Activated CD4-positive, alpha-beta T cell treated with anti-CD3 and anti-CD28 coated beads, Interleukin-2, amount 50 U/mL, for 16 hours (primary cell): Measurements from ENCODE around the gene GLP1R.
"Not testable (repeated sequence)": the region's sequence is repeated elsewhere in the genome, so short reads cannot be mapped to it uniquely, and the experiment has no call there.

Experiments used
- DNase-seq: peaks from one replicate; pipeline ENCODE4 v3.0.0-alpha.2; 2020

Gene GLP1R

DNA sequence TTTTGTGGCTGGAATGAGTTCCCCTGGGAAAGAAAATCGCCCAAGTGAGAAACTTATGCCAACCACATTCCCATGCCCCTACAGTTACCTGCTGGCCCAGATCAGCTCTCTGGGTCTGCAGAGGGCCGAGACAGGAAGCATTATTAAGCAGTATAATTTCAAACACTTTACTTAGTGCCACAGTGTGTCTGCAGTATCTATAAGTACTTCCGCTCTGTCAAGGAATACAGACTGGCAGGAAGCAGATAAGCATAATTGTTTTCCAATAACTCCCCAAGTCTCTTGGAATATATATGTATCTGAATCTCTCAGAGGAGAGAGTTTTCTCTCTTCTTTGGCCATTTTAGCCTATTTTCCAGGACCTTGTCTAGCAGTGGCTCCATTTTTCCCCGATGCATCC is 41.5 kb downstream of the GLP1R start:
- DNase-seq = no peak

DNA sequence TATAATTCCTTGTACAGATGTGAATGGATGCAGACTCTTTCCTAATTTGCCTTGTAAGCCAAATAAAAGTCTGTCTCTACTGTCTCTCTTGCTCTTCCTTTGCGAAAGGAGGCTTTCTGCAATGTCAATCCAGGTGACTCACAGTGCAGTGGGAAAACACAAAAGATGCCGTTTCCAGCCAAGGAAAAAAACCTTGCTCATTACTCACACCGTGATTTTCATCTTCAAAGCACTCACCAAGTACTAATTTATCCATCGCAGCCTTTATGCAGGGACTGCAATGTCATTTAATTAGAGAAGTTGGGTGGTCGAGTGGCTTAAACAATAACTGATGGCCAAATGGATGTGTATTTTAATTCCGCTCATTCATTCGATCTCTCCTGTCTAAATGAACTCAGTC is 42.6 kb downstream of the GLP1R start:
- DNase-seq = no peak

DNA sequence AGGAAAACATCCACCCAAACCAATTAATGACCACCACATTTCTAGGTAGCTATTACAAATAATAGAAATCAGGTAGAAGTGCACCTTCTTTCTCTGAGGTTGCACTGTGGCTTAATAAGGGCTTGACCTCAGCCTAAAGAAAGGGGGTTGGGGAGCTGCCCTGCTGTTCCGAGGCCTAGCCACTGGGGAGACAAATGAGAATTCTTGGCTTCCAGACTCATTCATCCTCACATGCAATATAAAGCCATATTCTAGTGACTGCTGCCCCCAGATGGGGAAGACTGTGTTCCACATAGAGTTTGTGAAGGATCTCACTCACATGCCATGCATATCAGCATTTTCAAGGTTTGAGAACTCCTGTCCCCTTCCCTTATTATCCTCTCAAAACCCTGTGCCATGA is 43.5 kb downstream of the GLP1R start:
- DNase-seq = no peak

DNA sequence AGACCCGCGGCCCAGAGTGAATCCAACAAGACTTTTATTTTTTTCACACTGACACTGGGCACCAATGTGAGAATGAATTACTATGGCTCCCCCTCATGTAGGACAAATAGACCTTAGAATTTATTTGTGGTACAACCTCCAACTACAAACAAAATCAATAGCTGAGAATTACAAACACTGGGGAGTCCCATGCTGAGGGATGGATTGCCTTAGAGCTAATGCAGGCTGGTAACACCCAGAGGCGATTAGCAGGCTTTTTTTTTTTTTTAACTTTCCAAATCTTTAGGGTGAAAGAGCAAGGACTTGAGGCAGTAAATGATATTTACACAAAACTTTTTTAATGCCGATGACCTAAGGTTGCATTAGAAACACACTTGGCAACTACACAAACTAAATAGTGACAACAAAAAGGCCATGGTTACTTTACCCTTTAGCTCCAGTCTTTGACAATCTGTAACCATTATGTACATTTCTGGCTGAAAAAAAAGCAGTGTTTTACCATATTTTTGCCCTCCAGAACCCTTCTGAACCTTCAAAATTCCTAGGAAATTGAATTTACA is 44.6 kb downstream of the GLP1R start:
- DNase-seq = no peak

DNA sequence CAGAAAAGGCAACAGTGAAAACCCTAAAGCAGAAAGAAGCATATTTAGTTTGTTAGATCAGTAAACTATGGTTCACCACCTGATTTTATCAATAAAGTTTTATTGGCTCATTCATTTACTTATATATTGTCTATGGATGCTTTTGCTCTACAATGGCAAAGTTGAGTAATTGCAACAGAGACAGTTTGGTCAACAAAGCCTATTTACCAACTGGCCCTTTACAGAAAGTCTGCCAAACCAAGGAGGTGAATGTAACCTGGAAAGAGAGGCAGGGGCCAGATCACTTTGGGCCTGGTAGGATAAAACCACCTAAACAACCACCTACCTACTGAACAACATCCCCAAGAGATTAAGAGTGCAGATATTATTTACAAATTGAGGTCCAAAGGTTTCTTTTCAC is 47.0 kb downstream of the GLP1R start:
- no peak for DNase-seq

DNA sequence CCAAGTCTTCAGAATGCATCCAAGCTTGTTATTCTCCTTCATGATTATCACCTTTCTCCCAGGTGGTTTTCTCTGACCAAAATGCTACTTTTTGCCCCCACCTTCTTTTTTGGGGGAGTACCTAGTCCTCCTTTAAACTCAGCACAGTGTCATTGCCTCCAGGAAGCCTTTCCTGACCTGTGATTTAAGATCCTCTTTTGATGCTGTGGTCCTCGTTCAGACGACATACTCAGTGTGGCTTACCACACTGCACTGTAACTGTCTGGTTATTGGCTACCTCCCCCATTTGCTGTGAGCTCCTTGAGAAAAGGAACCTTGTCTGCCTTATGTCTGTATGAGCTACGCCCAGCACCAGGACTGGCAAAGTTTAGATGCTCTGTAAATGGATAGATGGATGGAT is 51.8 kb downstream of the GLP1R start:
- no peak for DNase-seq

DNA sequence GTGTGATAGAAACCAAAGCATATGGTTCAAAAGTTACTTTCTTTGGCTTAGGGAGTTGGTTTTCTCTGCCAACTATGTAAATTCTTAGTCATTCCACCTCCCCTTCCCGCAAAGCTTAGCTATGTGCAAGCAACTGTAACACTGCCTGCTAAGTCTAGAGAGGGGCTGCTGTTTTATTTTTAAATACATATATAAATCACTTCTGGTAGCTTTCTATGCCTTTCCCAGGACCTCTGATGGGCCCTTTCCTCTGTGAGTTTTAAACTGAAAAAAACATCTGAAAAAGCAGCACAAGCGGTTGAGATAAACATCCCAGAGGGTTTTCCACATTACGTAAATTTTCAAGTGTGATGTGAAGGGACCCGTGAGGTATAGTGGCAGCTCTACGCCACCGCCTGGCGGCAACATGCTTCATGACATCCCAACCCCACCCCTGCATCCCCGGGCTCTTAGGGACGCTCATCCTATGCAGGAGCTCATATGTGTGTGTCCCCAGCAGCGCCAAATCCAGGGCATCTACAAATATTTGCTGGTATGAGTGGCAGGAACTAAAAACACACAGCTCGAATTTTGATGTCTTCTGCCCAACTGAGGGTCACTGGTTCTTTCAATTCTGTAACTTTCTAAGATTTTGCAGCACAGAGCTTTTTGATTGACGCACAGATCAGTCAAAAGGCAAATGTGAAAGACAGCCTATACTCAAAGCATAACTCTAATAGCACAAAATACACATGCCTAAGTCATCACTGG is 53.7 kb downstream of the GLP1R start:
- DNase-seq = peak; percentile 16

DNA sequence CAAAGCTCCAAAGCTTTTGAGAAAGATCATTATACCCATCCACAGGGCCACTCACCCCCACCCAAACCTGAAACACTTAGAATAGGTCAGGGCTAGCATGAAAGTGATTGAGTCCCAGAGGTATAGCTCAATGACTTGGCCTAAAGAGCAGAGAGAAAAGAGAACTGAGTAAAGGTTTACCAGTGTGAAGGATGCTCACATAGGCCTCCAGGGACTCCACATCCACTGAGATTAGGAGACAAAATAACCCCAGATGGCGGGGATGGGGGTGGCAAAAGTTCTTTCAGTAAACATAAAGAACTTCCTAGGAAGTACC is 54.2 kb downstream of the GLP1R start:
- no peak for DNase-seq

DNA sequence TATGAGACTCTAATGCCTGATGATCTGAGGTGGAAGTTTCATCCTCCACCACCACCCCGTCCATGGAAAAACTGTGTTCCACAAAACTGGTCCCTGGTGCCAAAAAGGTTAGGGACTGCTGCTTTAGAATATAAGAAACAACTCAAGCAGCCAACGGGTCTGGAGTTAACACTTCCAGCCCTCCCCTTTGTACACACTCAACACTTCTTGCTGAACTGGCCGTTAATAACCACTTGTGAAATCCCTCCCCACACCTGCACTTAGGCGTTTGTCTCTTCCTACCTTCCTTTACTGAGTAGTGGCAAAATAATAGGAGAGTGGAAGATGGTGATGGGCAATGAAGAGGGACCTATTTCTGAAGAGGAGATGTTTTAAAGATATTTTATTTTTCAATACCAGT is 55.9 kb downstream of the GLP1R start:
- DNase-seq = no peak

DNA sequence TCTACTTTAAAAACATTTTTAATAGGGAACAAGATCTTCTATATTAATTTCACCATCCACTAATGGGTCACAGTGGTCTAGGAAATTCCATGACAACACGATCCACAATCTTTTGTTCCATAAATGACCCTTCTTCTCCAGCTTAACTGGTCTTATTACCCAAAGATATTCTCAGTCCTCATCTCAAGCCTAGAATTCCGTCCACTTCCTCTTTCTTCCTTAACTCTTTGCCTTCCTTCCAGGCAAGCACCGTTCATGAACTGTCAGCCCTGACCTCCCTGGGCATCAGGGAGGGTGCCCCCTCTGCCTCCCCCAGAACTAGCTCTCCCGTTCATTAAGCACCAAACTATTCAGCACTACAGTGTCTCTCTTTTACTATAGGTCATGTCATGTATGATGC is 58.5 kb downstream of the GLP1R start:
- no peak for DNase-seq

DNA sequence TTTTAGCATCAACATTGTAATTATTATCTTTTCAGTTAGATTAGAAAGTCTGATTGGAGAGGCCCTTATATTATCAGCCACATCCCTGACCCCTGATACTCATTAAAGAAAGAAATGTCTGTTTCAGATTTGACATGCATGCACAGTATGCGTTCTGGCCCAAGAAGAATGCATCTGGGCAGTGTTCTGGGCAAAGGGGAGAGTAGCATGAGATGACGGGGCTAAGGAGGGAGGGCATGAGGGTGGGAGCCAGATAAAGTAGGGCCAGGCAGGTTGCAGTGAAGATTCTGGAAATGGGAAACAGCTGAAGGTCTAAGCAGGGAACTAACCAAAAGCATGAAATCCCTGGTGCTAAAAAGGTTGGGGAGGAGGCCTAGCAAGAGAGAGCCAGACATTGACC is 59.1 kb downstream of the GLP1R start:
- no peak for DNase-seq

DNA sequence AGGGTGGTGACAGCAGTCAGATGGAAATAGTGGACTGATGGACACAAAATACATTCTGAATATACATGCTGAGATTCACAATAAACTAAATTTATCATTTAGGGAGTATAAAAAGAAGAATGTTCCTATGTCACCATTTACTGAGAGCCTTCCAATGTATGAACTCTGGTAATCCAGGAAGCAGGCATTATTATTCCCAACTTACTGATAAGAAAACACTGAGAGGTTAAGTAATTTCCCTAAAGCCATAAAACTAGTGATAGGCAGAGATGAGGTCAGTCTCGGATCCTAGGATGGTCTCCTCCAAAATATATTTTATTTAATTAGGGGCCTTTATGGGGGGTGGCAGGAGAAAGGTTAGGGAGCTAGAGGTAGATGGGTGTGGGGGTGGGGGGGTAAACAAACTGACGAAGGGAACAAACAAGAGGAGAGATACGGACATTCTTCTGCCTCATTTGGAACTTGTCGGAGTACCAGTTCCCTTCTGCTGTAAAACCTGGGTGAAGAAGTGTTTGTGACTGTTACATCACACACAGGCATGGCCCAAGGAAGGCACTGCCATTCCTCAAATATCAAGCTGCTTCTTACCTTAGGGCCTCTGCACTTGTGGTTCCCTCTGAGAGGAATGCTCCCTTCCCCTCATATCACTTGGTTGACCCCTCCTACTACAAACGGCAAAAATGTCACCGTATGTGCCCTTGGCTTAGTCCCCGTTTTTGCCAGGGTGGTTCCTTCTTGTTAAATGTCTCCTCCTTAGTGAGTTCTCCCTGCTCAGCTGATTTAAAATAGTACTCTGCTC is 59.7 kb downstream of the GLP1R start:
- no peak for DNase-seq

DNA sequence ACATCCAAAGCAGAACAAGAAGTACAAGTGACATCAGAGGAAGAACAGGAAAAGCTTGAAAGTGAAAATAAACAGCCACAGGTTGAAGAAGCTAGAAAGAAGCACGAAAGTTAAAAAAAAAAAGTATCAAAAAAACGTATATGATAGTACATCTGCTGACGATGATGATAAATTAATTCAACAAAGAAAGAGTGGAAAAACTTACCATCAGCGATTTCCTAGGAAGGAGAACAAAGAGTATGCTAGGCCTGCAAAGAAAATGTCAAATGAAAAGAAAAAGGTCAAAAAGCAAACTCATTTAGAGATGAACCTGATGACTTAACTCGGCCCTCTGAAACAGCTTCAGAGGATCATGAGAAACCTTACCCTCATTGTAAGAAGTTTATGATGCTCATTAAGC is 62.7 kb downstream of the GLP1R start:
- DNase-seq = peak; percentile 28

DNA sequence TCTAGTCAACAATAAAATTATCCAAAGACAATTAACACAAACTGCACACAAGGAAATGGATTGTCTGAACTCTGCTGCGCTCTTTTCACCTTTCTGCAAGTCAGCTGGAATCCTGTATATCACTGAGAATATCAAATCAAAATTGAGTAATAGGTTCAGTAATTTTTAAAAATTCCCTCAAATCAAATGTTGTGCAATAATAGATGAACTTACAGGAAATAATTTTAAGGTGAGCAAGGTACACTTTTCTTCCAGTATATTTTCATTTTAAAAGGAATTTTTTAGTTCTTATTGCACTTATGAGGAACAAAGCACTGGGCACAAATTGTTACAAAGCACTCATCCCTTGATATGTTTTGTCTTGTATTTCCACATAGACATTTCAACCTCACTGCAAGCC is 65.2 kb downstream of the GLP1R start:
- DNase-seq = no peak

DNA sequence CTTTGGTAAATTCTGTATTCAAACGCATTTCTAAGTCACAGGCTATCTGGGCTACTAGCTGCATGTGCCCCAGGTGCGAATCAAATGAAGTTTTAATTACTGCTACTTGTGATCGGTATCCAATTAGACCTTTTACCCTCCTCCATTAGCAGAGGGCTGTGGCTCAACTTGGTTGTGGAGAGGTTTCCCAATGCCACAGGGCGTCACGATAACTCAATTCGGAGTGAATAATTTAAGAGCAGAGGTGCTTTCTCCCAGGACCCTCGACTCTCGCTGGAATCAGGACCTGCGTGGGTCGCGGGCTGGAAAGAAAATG is 65.8 kb downstream of the GLP1R start:
- no peak for DNase-seq

DNA sequence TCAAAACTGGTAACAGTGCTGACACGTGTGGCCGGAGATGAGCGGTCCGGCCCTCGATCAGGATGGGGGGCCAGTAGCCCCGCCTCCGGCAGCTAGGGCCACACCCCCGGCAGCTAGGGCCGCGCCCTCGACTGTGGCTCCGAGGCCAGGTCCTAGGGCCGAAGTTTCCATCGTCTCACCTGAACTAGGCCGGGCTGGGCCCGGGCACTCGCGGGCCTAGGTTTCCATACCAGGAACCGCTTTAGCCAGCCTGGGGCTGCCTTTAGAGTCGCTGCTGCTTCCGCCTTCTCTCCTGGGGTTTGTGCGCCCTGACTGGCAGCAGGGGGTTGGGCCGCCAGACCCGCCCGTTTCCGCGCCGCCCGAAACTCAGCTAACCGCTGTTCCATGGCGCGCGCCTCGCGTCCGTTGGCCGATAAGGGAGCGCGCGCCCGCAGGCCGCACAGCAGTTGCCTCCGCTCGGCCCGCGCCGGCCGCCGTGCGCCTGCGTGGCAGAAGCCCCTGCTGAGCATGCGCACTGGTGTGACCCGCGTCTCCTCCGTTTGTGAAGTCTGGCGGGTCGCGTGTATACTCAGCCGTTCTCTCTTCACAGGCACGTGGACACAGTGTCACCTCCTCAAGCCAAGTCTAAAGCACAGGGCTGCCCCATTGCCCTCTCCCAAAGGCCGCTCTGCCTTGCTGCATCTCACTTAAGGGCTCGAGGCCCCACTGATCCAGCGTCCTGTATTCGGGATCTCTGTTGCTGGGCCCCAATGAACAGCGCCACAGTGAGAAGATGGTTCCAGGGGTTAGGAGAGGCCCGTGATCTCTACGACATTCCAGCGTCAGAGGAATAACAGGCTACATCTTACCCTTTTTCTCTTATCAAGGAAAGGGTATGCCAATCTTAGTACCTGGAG is 66.4 kb downstream of the GLP1R start, which contains the start of gene SAYSD1:
Gene SAYSD1 (minus strand): TSS at position 483 of the 896 bp plus-strand sequence. CDS start 97 bp downstream, at position 386.
- peak; percentile 95 for DNase-seq

DNA sequence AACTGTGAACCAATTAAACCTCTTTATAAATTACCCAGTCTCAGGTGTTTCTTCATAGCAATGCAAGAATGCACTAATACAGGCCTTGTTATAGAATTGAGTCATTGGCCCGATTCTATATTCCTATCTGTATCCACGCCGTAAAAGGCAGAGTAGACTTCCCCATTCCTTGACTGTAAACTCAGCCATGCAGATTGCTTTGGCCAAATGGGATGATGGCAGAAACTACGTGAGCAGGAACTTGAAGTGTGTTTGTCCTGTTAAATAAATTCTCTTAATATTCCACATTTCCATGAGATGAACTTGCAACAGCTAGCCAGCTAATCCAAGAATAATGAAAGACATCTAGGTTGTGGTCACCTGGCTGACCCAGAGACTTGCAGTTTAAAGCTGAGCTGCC is 70.3 kb downstream of the GLP1R start:
- no peak for DNase-seq

DNA sequence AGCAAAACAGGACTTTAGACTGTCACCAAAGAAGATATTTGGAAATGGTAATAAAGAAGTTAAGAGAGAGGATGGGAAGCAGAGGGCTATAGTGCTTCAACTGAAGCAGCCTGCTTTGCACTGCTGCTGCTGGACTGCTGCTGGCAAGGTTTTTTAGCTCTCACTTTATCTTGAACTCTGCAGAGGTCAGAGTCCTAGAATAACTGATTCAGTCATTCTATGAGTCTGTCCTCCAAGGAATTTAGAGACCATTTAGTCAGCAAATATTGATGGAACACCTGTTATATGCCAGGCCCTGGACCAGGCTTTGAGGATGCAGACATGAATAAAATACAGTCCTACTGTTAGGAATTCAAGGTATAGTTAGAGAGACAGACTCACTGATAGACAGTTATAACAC is 75.5 kb downstream of the GLP1R start:
- DNase-seq = no peak

DNA sequence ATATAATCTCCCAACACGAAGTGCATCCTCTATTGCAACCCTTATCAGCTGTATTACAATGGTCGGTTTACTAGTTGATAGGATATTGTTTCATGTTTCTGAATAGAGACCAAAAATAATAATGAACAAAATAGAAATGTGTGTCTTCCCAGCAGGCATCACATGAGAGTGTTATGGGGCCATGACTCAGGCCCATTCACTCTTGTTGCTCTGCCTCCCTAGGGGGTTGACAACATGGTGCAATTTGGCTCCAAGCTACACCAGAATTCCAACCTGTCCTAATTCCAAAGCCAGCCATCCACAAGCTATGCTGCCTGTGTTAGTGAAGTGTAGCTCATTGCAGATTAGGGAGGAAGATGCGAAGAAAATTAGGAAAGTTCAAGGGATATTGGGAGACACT is 79.5 kb downstream of the GLP1R start:
- DNase-seq = no peak

DNA sequence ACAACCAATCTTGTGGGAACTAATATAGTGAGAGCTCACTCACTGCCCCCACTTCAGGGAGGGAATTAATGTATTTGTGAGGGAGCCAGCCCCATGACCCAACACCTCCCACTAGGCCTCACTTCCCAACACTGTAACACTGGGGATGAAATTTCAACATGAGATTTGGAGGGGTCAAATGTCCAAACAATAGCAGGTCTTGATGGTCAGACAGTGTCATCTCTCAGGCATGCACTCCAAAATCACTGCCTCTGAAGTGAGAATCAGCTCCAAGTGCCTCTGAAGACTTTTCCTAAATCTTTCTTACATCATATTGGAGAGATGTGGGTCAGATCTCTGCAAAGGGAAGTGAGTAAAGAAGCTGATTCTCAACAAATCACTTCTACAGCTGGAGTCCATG is 80.3 kb downstream of the GLP1R start:
- no peak for DNase-seq

DNA sequence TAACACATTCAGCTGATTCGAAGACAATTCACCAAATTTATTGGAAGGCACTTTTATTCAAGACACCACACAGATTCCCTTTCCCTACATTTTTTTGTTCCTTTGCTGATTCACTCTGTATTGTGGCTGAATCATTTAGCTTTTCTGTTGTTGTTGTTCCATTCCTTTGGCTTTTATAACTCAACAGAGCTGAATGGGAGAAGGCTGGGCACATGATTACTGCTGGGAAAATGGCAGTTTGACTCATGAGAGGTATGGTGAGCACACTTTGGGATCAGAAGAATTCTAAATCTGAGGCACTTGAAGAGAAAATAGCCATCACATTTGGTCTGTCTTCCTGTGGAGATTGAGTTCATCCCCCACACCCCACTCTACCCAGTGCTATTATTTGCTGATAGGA is 82.1 kb downstream of the GLP1R start:
- no peak for DNase-seq

DNA sequence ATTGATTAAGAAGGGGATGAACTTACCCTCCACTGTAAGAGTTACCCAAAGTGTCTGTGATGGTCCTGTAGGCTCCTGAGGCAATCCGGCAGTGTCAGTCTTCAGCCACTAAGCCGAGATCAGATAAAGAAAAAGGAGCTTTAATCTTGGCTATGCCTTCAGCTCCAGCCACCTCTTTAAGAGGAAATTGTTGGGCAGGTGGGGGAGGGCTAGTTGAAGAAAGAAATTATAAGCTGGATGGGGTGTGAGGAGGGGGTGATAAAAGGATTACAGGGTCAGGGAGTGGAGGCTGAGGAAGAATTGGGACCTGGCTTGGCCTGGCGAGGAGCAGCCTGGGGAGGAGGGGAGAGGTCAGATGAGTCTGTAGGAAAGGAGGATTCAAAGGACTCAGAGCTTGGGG is 86.2 kb downstream of the GLP1R start:
- DNase-seq = not testable (repeated sequence)

DNA sequence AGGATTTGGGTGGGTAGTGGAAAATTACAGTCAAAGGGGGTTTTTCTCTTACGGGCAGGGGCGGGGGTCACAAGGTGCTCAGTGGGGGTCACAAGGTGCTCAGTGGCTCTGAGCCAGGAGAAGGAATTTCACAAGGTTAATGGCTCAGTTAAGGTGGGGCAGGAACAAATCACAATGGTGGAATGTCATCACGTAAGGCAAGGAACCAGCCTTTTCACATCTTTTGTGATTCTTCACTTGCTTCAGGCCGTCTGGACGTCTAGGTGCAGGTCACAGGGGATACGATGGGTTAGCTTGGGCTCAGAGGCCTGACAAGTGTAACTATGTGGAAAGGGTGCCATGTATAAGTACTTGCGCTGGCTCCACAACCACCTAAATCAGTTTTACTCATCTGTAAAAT is 87.6 kb downstream of the GLP1R start:
- not testable (repeated sequence) for DNase-seq
